IPS-NIHi7 (cell line): Measurements from ENCODE around the gene DYNLT2B.
"Not testable (repeated sequence)": the region's sequence is repeated elsewhere in the genome, so short reads cannot be mapped to it uniquely, and the experiment has no call there.

Source experiments
- DNase-seq: peaks from one replicate; pipeline ENCODE4 v3.0.0; 2012; ENCODE audit warnings: mixed read lengths; ENCODE audit errors: extremely low spot score

DYNLT2B gene

GRCh38 chr3:196326936-196327335 lies 8.9 kb upstream of the DYNLT2B start:
- no peak for DNase-seq

- no peak for DNase-seq
These were observed 5.7 kb upstream of the DYNLT2B start for GRCh38 chr3:196323691-196324090.

- no peak for DNase-seq
These were observed 5.0 kb upstream of the DYNLT2B start for GRCh38 chr3:196323016-196323415.

- DNase-seq = no peak
These were observed 3.1 kb upstream of the DYNLT2B start for GRCh38 chr3:196321162-196321561.

GRCh38 chr3:196320137-196320536 lies 2.1 kb upstream of the DYNLT2B start:
- no peak for DNase-seq

GRCh38 chr3:196316799-196317686 lies 997 bp downstream of the DYNLT2B start:
- DNase-seq = not testable (repeated sequence)

- DNase-seq = no peak
These were observed 2.2 kb downstream of the DYNLT2B start for GRCh38 chr3:196315821-196316220.

- DNase-seq = no peak
These were observed 3.4 kb downstream of the DYNLT2B start for GRCh38 chr3:196314597-196314996.

- DNase-seq = not testable (repeated sequence)
These were observed 4.0 kb downstream of the DYNLT2B start for GRCh38 chr3:196314086-196314485.

GRCh38 chr3:196302960-196303359 lies 15.1 kb downstream of the DYNLT2B start:
- not testable (repeated sequence) for DNase-seq

GRCh38 chr3:196302551-196302950 lies 15.5 kb downstream of the DYNLT2B start:
- DNase-seq = not testable (repeated sequence)

- DNase-seq = no peak
These were observed 19.5 kb downstream of the DYNLT2B start for GRCh38 chr3:196298521-196298920.

GRCh38 chr3:196292286-196292923 lies 25.6 kb downstream of the DYNLT2B start:
- DNase-seq = peak; percentile 39

- DNase-seq = no peak
These were observed 29.9 kb downstream of the DYNLT2B start for GRCh38 chr3:196288141-196288460.

- DNase-seq = peak; percentile 97
These were observed 30.4 kb downstream of the DYNLT2B start, which contains the start of gene PCYT1A for GRCh38 chr3:196287440-196288140. PCYT1A (minus strand) TSS chr3:196287726; CDS start chr3:196270531, 17,195 bp downstream.

GRCh38 chr3:196287090-196287439 lies 31.0 kb downstream of the DYNLT2B start:
- DNase-seq = no peak

GRCh38 chr3:196284396-196284795 lies 33.6 kb downstream of the DYNLT2B start:
- DNase-seq = no peak

GRCh38 chr3:196281962-196282361 lies 36.1 kb downstream of the DYNLT2B start:
- DNase-seq = no peak

GRCh38 chr3:196280689-196281440 lies 37.2 kb downstream of the DYNLT2B start:
- no peak for DNase-seq

- DNase-seq = no peak
These were observed 42.9 kb downstream of the DYNLT2B start for GRCh38 chr3:196275126-196275525.

- no peak for DNase-seq
These were observed 43.5 kb downstream of the DYNLT2B start for GRCh38 chr3:196274585-196274984.

- DNase-seq = no peak
These were observed 44.4 kb downstream of the DYNLT2B start for GRCh38 chr3:196273655-196274054.
